HG02840 (cell line): ENCODE data around the gene OR52A1.
"Not testable (repeated sequence)": the region's sequence is repeated elsewhere in the genome, so short reads cannot be mapped to it uniquely, and the experiment has no call there.

Experiments
- ATAC-seq: cut with Tn5 transposase; IDR thresholded peaks from one replicate; pipeline ENCODE4 v1.9.1; 2021; ENCODE audit warnings: mild to moderate bottlenecking, moderate library complexity, moderate number of reproducible peaks; ENCODE audit not compliant: unreplicated experiment, low FRiP score

Gene OR52A1

DNA sequence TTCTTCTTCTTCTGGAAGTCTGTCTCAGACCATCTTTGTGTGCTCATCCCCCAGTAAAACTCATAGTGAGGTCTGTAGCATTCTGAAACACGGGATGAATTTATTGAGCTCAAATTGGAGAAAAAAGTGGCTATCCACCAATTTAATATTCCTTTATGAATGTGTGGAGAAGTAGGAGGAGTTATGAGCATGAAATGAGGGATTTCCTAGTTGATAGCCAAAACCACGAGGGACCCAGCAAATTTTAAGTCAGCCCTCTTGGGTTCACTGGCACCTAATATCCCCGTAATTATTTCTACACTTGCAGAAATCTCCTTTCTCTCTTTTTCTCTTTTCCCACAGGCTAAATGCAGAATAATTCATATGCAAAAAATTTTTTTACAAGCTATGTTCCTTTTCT, at the start of gene OR52A1:
Gene OR52A1 (minus strand): TSS at position 101 of the 400 bp plus-strand sequence. CDS start 2,388 bp downstream, outside the sequence.
- ATAC-seq = no peak

DNA sequence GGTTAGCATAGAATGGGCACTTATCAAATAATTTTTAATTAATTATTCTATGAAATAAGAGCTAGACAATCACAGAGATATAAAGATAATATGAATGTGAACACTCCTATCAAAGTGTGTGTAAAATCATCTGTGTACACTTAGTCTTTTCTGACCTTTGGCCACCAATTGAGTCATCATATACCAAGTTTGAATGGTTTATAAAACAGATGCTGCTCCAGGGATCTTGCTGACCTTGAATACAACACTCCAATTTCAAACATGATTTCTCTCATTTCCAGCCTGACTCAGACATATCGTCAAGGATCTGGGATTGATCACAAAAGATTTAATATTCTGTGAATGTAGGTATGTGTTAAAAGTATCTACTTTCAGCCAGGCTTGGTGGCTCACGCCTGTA, 48.8 kb upstream of the OR52A1 start:
- no peak for ATAC-seq

DNA sequence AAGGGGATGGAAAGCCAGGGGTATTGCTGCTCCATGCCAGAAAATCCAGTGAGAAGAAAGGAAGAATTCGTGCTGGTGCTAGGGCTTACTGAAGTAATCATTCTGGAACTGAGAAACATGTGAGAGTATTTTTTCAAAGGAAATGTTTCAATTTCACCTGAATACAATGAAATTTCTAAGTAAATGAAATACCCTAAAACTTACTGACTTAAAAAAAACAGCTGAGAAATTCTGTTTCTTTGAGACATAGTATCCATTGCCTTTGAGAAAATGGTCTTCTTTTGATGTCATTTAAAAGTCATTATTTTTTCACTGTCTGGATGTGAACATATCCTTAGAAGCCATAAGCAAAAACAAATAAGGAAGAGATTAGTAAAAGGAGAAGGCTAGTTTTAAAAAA, 46.0 kb upstream of the OR52A1 start, which contains the start of gene OR51V1:
Gene OR51V1 (minus strand): TSS at position 101 of the 400 bp plus-strand sequence. CDS start 0 bp downstream, at position 101.
- ATAC-seq = no peak

DNA sequence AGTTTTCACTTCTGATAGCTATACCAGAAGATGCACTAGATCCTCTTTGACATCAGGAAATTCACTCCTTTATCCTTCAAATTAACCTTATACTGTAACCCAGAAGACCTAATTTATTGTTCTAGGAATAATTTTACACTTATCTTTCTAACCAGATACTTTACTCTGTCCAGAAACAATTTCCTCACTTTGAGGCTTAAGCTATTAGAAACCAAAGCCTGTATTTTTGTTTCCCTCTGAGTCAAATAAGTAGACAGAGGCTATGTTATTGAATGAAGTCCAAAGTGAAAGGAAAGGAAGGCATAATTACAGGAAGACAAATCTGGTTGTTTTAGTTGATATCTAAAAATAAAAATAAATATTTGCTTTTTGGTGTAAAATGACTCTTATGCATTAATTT, 43.7 kb upstream of the OR52A1 start:
- no peak for ATAC-seq

DNA sequence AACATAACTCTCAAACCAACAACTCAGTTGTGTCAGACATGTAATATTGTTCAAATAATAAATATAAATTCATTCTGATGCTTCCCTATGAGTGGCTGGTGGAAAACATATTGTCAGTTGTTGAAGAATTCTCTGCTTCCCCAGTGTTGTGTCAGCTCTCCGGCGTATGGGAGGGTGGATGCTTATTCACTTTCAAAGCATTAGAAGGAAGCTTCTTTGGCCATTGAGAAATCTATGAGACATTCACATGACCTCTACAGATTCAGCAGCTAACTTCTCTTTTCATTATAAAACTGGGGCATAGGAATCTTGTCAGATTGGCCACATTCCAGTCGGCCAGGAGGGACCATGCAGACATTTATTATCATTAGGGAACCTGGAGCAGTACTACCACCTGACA, 43.0 kb upstream of the OR52A1 start:
- ATAC-seq = no peak

DNA sequence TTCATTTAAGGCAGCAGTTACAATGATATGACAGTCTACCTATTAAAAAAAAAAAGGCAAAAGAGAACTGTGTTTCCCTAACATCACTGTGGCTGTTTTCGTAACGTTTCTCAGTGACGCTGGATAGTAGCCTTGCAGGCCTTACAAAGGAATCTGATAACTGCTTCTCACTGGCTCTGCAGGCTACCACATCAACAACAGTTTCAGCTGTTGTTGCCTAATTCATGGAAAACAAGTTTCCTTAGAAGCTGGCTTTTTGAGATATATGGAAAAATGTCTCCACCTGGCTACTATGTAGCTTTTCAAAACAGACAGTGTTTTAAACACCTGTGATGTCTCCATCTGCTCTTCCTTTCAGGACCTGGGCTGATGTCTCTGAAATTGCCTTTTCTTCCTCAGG, 42.2 kb upstream of the OR52A1 start:
- ATAC-seq = no peak

DNA sequence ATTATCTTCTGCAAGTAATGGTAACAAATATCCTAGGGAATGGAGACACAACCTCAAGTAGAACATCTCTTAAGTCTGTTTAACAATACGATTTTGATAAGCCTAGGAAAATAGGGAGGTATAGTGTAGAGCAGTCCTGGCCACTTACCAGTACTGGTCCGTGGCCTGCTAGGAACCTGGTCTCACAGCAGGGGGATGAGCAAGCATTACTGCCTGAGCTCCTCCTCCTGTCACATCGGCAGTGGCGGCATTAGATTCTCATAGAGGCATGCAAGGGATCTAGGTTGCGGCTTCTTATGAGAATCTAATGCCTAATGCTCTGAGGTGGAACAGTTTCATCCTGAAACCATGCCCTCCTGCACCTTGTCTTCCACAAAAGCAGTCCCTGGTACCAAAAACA, 41.5 kb upstream of the OR52A1 start:
- ATAC-seq = no peak

DNA sequence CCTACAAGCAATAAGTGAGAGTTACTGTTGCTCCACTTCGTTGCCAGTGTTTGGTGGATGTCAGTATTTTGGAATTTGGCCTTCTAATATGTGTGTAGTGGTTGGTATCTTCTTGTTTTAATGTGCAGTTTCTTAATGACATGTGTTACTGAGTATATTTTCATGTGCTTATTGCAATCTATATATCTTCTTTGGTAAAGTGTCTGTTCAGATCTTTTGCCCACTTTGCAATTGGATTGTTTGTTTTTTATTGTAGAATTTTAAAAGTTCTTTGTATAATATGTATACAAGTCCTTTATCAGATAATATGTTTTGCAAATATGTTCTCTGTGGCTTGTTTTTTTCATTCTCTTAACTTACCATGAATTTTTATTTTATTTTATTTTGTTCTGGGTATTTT, 38.2 kb upstream of the OR52A1 start:
- ATAC-seq = no peak

DNA sequence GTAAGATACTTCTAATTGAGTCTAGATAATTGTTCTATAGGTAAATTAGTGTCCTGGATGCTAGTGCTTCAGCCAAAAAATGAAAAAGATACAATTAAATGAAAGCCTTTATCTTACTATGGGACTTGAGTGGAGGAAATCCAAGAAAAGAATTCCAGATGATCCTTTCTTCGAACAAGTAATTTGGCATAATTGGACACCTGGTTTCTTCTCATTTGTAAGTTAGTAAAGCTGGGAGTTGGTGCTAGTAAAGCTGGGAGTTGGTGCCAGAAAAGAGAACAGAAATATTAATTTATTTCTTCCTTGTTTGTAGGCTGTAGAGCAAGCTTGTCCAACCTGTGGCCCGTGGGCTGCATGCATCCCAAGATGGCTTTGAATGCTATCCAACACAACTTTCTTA, 33.6 kb upstream of the OR52A1 start:
- no peak for ATAC-seq

DNA sequence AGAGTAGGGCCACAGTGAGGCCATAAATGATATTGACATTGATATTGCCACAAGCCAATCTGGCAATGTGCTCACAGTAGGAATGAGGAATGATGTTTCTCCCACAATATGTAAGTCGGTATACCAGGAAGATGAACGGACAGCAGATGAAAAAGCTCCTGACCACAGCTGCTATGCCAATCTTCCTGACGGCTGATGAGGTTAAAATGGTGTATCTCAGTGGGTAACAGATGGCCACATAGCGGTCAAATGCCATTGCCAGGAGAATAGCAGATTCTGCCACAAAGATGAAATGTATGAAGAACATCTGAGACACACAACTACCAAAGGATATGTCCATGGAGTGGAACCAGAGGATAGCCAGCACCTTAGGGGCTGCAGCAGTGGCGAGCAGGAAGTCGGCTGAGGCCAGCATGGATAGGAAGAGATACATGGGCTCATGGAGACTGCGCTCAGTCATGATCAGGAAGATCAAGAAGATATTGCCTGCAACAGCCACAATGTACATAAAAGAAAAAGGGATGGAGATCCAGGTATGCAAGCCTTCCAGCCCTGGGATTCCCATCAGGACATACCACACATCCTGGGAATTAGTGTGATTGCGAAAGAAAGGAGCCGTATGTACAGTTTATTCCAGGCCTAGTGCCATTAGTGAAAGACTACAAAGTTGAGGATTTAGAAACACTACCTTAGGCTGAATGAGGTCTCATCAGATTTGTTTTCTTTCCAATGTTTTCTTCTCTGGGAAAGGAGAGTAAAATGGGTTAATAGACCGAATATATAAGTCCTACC, 23.7 kb upstream of the OR52A1 start:
- ATAC-seq = no peak

DNA sequence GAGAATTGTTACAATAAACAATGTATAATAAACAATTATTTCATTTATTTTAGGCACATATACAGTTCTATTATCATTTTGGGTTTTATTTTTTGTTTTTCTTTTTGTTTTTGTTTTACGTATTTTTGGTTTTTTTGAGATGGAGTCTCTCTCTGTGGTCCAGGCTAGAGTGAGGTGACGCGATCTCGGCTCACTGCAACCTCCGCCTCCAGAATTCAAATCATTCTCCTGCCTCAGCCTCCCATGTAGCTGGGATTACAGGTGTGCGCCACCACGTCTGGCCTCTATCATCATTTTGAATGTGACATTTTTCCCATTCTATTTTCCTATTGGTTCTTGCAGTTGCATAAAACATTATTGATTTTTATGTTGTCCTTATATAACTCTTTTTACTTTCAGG, 20.4 kb upstream of the OR52A1 start:
- ATAC-seq = no peak

DNA sequence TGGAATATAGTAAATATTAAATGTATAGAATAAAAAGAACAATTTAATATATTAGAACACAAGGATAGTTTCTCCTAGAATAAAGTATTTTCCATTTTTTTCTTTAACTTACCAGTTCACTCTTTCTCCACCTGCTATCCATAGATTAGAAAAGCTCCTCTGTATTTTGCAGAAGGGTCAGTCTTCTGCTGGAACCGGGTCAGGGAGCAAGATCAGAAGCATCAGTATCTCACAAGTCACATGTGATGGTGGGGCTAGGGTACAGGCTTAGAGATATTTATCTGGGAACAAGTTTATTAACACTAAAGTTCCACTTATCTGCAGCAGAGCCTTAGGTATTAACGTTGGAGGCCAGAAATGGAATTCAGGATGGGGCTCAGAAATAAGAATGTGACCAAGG, 17.3 kb upstream of the OR52A1 start:
- no peak for ATAC-seq

DNA sequence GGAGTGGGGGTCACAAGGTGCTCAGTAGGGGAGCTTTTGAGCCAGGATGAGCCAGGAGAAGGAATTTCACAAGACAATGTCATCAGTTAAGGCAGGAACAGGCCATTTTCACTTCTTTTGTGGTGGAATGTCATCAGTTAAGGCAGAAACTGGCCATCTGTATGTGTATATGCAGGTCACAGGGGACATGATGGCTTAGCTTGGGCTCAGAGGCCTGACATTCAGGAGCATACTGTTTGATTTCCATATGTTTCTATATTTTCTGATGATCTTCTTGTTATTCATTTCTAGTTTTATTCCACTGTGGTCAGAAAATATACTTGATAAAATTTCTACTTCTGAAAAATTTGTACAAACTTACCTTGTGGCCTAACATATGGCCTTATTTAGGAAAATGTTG, 11.3 kb upstream of the OR52A1 start:
- not testable (repeated sequence) for ATAC-seq

DNA sequence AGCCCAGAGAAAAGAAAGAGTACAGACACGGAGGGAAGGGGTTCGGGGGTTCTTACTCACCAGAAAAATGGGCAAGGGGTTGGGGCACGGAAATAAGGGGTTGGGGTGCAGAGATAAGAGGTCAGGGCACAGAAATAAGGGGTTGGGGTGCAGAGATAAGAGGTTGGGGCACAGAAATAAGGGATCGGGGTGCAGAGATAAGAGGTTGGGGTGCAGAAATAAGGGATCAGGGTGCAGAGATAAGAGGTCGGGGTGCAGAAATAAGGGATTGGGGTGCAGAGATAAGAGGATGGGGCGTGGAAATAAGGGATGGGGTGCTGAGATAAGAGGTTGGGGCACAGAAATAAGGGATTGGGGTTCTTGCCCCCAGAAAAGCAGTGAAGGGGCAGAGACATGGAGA, 10.2 kb upstream of the OR52A1 start:
- ATAC-seq = not testable (repeated sequence)

DNA sequence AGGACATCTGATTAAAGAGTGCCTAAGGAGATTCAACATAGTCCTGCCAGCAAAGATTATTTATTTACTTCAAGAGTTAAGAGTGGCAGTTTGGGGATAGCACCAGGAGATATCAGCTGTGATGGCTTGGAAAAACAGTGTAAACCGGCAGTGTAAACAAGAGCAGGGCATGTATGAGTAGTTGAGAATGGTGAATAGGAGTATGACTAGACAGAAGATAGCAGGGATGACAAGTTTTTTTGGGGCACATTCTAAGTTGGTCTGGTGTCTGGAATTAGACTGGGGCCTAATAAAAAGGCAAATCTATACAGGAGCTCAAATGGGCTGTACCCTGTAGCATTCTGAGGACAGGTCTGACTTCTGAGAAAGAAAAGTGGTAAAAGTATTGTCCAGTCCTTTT, 6.5 kb upstream of the OR52A1 start:
- not testable (repeated sequence) for ATAC-seq

DNA sequence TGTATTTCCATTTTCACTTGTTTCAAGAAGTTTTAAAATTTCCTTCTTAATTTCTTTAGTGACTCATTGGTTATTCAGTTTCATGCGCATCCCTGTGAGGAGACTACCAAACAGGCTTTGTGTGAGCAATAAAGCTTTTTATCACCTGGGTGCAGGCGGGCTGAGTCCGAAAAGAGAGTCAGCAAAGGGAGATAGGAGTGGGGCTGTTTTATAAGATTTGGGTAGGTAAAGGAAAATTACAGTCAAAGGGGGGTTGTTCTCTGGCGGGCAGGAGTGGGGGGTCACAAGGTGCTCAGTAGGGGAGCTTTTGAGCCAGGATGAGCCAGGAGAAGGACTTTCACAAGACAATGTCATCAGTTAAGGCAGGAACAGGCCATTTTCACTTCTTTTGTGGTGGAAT, 5.7 kb upstream of the OR52A1 start:
- ATAC-seq = not testable (repeated sequence)

DNA sequence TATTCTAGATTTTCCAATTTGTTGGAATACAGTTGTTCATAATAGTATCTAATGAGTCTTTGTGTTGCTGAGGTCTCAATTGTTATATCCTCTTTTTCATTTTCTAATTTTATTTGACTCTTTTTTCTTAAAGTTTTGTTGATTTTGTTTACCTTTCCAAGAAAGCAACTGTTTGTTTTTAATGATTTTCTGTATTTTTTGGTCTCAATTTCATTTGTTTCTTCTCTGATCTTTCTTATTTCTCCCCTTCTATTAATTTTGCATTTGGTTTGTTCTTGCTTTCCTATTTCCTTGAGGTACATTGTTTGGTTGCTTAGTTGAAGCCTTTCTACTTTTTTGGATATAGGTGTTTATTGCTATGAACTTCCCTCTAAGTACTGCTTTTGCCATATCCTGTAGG, 5.2 kb upstream of the OR52A1 start:
- no peak for ATAC-seq

DNA sequence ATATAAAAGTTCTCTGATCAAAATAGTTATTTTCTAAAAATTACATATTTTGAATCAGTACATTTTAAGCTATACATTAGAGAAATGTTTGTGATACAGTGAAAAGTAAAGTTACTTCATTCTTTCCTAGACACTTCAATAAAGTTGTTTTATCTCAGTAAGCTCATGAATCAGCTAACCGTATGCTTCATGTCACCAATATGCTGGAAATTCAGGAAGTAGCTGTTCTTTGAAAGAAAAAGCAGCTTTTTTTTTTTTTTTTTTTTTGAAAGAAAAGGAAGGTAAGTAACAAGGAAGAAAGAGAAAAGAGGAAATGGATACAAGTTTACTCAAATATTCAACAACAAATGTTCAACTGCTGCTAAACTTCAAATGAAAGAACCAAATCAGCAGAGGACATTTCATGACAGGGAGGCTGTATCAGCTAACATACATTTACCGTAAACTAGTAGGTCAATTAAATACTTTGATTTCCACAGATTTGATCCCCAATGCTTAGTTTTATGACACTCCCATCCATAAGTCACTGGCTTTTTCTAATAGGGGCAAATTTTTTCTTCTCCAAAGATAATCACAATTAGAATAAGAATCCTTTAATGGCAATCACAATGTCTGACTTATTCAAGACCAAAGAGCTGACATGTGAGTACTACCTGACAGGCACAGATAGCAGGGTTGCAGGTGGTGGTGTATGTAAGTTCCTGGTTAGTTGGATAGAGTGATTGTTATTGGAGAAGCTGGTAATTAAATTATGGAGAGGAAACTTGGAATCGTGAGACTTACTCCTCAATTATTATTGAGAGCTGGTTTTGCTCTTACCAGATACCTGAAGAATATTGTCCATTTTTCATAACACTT, 754 bp downstream of the OR52A1 start:
- ATAC-seq = no peak

DNA sequence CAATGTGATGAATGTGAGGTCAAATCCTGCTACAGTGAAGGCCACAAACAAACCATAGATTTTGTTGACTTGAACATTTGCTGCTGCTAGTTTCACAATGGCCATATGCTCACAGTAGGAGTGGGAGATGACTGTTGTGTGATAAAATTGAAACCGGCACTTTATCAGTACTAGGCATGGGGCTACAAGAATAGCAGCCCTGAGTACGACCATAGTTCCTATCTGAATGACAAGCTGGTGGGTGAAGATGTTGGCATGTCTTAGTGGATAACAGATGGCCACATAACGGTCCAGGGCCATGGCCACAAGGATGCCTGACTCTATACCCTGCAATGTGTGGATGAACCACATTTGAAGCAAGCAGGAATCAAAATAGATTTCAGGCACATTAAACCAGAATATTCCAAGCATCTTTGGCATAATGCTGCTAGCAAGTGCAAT, 2.8 kb downstream of the OR52A1 start:
- ATAC-seq = no peak

DNA sequence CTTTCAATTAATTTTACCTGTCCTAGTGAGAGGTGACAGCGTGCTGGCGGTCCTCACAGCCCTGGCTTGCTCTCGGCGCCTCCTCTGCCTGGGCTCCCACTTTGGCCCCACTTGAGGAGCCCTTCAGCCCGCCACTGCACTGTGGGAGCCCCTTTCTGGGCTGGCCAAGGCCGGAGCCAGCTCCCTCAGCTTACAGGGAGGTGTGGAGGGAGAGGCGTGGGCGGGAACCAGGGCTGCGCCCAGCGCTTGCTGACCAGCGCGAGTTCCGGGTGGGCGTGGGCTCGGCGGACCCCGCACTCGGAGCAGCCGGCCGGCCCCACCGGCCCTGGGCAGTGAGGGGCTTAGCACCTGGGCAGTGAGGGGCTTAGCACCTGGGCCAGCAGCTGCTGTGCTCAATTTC, 10.4 kb downstream of the OR52A1 start:
- not testable (repeated sequence) for ATAC-seq

DNA sequence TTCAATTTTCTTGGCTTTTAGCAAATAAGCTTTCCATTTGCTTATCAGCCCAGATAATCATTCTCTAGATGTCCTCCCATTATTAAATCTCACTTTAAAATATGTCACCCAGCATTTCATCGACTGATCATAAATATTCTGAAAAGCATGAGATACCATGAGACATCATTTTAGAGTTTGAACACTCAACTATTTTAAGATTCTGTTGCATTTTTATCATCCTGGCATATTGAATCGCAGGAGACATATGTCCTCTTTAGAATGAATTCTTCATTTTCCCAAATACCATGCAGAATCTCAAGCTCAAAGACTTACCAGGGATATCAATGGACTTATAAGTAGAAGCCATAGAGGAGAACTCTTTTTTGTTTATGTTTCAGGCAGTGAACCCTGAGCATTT, 16.6 kb downstream of the OR52A1 start, which contains the start of gene OR52A5:
Gene OR52A5 (minus strand): TSS at position 361 of the 400 bp plus-strand sequence. CDS start 5,714 bp downstream, outside the sequence.
- no peak for ATAC-seq
